Glomerular visceral epithelial cell (primary cell): ENCODE results near the gene CDH13.
A peak's percentile ranks its signal among the peaks of the same experiment; 100 is the strongest.

Experiments used
- DNase-seq: peaks from one replicate; pipeline ENCODE4 v3.0.0-alpha.2; 2016; ENCODE audit errors: extremely low spot score

CDH13 gene

GRCh38 chr16:83674931-83675535 is 1048.3 kb downstream of the CDH13 start:
- DNase-seq, result no peak

- DNase-seq, result no peak
These were observed 1049.3 kb downstream of the CDH13 start for GRCh38 chr16:83676086-83676485.

GRCh38 chr16:83680980-83681379 is 1054.2 kb downstream of the CDH13 start:
- no peak for DNase-seq

- DNase-seq, result no peak
These were observed 1054.7 kb downstream of the CDH13 start for GRCh38 chr16:83681381-83681956.

- peak; percentile 66 for DNase-seq
These were observed 1055.5 kb downstream of the CDH13 start for GRCh38 chr16:83682116-83682867.

GRCh38 chr16:83682868-83683235 is 1056.1 kb downstream of the CDH13 start:
- peak; percentile 70 for DNase-seq

- no peak for DNase-seq
These were observed 1058.9 kb downstream of the CDH13 start for GRCh38 chr16:83685615-83686165.

GRCh38 chr16:83686726-83687125 is 1060.0 kb downstream of the CDH13 start:
- DNase-seq, result peak; percentile 14

- peak; percentile 93 for DNase-seq
These were observed 1062.6 kb downstream of the CDH13 start for GRCh38 chr16:83689385-83689831.

- no peak for DNase-seq
These were observed 1065.5 kb downstream of the CDH13 start for GRCh38 chr16:83692224-83692623.

- DNase-seq, result no peak
These were observed 1072.2 kb downstream of the CDH13 start for GRCh38 chr16:83698964-83699363.

GRCh38 chr16:83699817-83700216 is 1073.0 kb downstream of the CDH13 start:
- no peak for DNase-seq

GRCh38 chr16:83700918-83701317 is 1074.1 kb downstream of the CDH13 start:
- no peak for DNase-seq

GRCh38 chr16:83701494-83701893 is 1074.7 kb downstream of the CDH13 start:
- no peak for DNase-seq

GRCh38 chr16:83704656-83705055 is 1077.9 kb downstream of the CDH13 start:
- DNase-seq, result no peak

- peak; percentile 88 for DNase-seq
These were observed 1079.1 kb downstream of the CDH13 start for GRCh38 chr16:83705856-83706255.

- DNase-seq, result peak; percentile 85
These were observed 1079.6 kb downstream of the CDH13 start for GRCh38 chr16:83706394-83706793.

GRCh38 chr16:83711069-83711468 is 1084.3 kb downstream of the CDH13 start:
- DNase-seq, result no peak

- DNase-seq, result peak; percentile 54
These were observed 1086.8 kb downstream of the CDH13 start for GRCh38 chr16:83713597-83713996.

- peak; percentile 74 for DNase-seq
These were observed 1087.5 kb downstream of the CDH13 start for GRCh38 chr16:83714286-83714685.

- no peak for DNase-seq
These were observed 1088.6 kb downstream of the CDH13 start for GRCh38 chr16:83715217-83715920.

GRCh38 chr16:83717308-83717707 is 1090.5 kb downstream of the CDH13 start:
- DNase-seq, result no peak
